Measurements from ENCODE around the gene MYLK2. TPM values are rescaled to one million over a fixed set of nuclear protein-coding genes. Genes with fewer than 3 reads are reported as not detected.

Gene MYLK2
- total and polyA plus RNA-seq, 12 donors, result 0.06 to 2.1 (median 0.24) TPM; not detected in 2

GRCh38 chr20:31815408-31816188 lies 3.6 kb upstream of the MYLK2 start:
- Histone ChIP-seq H3K4me1 (peaks cover 13 to 55% (median 30%) of the 10 kb centered on the region in 9 donors), H3K36me3 (no peaks in the 10 kb centered on the region), H3K4me3 (no peak overlapping the region), H3K27ac (peak overlapping the region in 7 of 10 donors; percentile 13 to 68 (median 43)), H3K9me3 (no peaks in the 10 kb centered on the region), H3K27me3 (no peaks in the 10 kb centered on the region)
- ATAC-seq (peak in 4 of 8 donors; percentile 13 to 67 (median 29)), DNase-seq (no peak)
- TF ChIP-seq CTCF (IDR thresholded peaks at IDR 0.05), result no peak
- 29 to 36% methylated on average over 9 of the region's 9 CpGs for WGBS, 2 donors
- intact Hi-C loops (cut with DNase I), result no loop called here

- no peak overlapping the region for H3K27ac ChIP-seq
- TF ChIP-seq CTCF (IDR thresholded peaks at IDR 0.05), result no peak
- no peaks in the 10 kb centered on the region for H3K36me3 ChIP-seq
- H3K4me3 ChIP-seq, result no peak overlapping the region
- no peaks in the 10 kb centered on the region for H3K27me3 ChIP-seq
- peaks cover 11 to 48% (median 28%) of the 10 kb centered on the region in 9 donors for H3K4me1 ChIP-seq
- DNase-seq (no peak), ATAC-seq (no peak)
- intact Hi-C loops (cut with DNase I), result no loop called here
- 96 to 98% methylated on average over 5 of the region's 5 CpGs for WGBS, 2 donors
- H3K9me3 ChIP-seq, result no peaks in the 10 kb centered on the region
Measured at GRCh38 chr20:31816221-31816620, 2.9 kb upstream of the MYLK2 start.

- Histone ChIP-seq H3K27ac (no peak overlapping the region), H3K4me3 (no peak overlapping the region), H3K9me3 (no peaks in the 10 kb centered on the region), H3K36me3 (no peaks in the 10 kb centered on the region), H3K4me1 (peaks cover 6 to 36% (median 20%) of the 10 kb centered on the region in 9 donors), H3K27me3 (peaks cover 0 to 4% (median 0%) of the 10 kb centered on the region in 7 donors)
- intact Hi-C loops (cut with DNase I), result no loop called here
- ATAC-seq (no peak), DNase-seq (no peak)
- TF ChIP-seq CTCF (IDR thresholded peaks at IDR 0.05), result no peak
- WGBS, 2 donors, result 91 to 95% methylated on average over 5 of the region's 5 CpGs
Measured at GRCh38 chr20:31817461-31817860, 1.7 kb upstream of the MYLK2 start.

- ATAC-seq (no peak), DNase-seq (no peak)
- Histone ChIP-seq H3K9me3 (no peaks in the 10 kb centered on the region), H3K36me3 (no peaks in the 10 kb centered on the region), H3K4me3 (no peak overlapping the region), H3K4me1 (peaks cover 6 to 32% (median 24%) of the 10 kb centered on the region in 9 donors), H3K27me3 (peaks cover 0 to 6% (median 0%) of the 10 kb centered on the region in 7 donors), H3K27ac (no peak overlapping the region)
- intact Hi-C loops (cut with DNase I), result no loop called here
- WGBS, 2 donors, result 87 to 90% methylated on average over 8 of the region's 8 CpGs
- TF ChIP-seq CTCF (IDR thresholded peaks at IDR 0.05), result no peak
Measured at GRCh38 chr20:31818376-31818908, 714 bp upstream of the MYLK2 start.

Measured in heart right ventricle (tissue), 16 donors.